Neural cell (in vitro differentiated cells): Measurements from ENCODE around the gene SDK1. TPM values are rescaled to one million over a fixed set of nuclear protein-coding genes. Genes with fewer than 3 reads are reported as not detected.

Source experiments
- H2AFZ ChIP-seq: fragments of 200-600, 300-800 bp; sonication (generic), shearing (Covaris generic); 2 replicates; pipeline ENCODE4 v1.6.0; 2014; ENCODE audit warnings: low read depth, mild to moderate bottlenecking, antibody characterized with exemption, low read length, moderate library complexity
- H3F3A ChIP-seq: fragments of 200-600 bp; shearing (Covaris generic); 2 replicates; pipeline ENCODE4 v1.6.1; 2016; ENCODE audit warnings: mild to moderate bottlenecking, moderate library complexity, mixed read lengths, antibody characterized with exemption, low read length; ENCODE audit not compliant: insufficient read depth, poor library complexity, severe bottlenecking
- H3K27ac ChIP-seq: fragments of 200-600, 300-800 bp; sonication (generic), shearing (Covaris generic); 2 replicates; pipeline ENCODE4 v1.5.1; 2014; ENCODE audit warnings: mild to moderate bottlenecking, low read length, moderate library complexity
- H3K27me3 ChIP-seq: fragments of 300-800, 200-600 bp; sonication (generic), shearing (Covaris generic); 2 replicates; pipeline ENCODE4 v1.6.0; 2014; ENCODE audit warnings: mild to moderate bottlenecking, low read depth, low read length, moderate library complexity; ENCODE audit not compliant: insufficient read depth
- H3K36me3 ChIP-seq: fragments of 300-800, 200-600 bp; sonication (generic), shearing (Covaris generic); 2 replicates; pipeline ENCODE4 v1.5.1; 2014; ENCODE audit warnings: mild to moderate bottlenecking, antibody characterized with exemption, low read length, moderate library complexity; ENCODE audit not compliant: insufficient read depth
- H3K4me2 ChIP-seq: fragments of 300-800, 200-600 bp; sonication (generic), shearing (Covaris generic); 2 replicates; pipeline ENCODE4 v1.6.0; 2014; ENCODE audit warnings: mild to moderate bottlenecking, low read length
- H3K4me3 ChIP-seq: fragments of 300-800, 200-600 bp; sonication (generic), shearing (Covaris generic); 2 replicates; pipeline ENCODE4 v1.5.1; 2014; ENCODE audit warnings: mild to moderate bottlenecking, low read length, moderate library complexity
- H3K79me2 ChIP-seq: fragments of 200-600 bp; shearing (Covaris generic); replicated peaks from 2 replicates; pipeline ENCODE4 v1.6.0; 2014; ENCODE audit warnings: mild to moderate bottlenecking, low read length, moderate library complexity; ENCODE audit not compliant: insufficient read depth
- H3K9ac ChIP-seq: fragments of 300-800, 200-600 bp; sonication (generic), shearing (Covaris generic); 2 replicates; pipeline ENCODE4 v1.6.1; 2016; ENCODE audit warnings: mild to moderate bottlenecking, low read length, mixed read lengths
- H3K9me2 ChIP-seq: fragments of 200-600 bp; shearing (Covaris generic); 2 replicates; pipeline ENCODE4 v1.6.1; 2016; ENCODE audit warnings: mild to moderate bottlenecking, low read length, mixed read lengths; ENCODE audit not compliant: insufficient read depth
- H3K9me3 ChIP-seq: fragments of 200-600, 300-800 bp; sonication (generic), shearing (Covaris generic); 2 replicates; pipeline ENCODE4 v1.6.1; 2016; ENCODE audit warnings: mild to moderate bottlenecking, mixed run types, low read length, moderate library complexity, mixed read lengths
- H4K20me1 ChIP-seq: fragments of 200-600 bp; shearing (Covaris generic); 2 replicates; pipeline ENCODE4 v1.6.1; 2016; ENCODE audit warnings: mild to moderate bottlenecking, mixed run types; ENCODE audit not compliant: insufficient read depth
- EP300 ChIP-seq: fragments of 450-650 bp; conservative IDR thresholded peaks from 2 replicates; pipeline ENCODE4 v1.6.1; 2014; ENCODE audit warnings: antibody characterized with exemption, mild to moderate bottlenecking, moderate library complexity; ENCODE audit not compliant: poor library complexity, severe bottlenecking
- EZH2 ChIP-seq: fragments of 200-600, 300-800 bp; shearing (Covaris generic), sonication (generic); IDR thresholded peaks from 2 replicates; pipeline ENCODE4 v1.6.1; 2014; ENCODE audit warnings: antibody characterized with exemption, low read length, borderline replicate concordance, mild to moderate bottlenecking; ENCODE audit not compliant: insufficient read depth, poor library complexity, severe bottlenecking
- MXI1 ChIP-seq: fragments of 450-650 bp; conservative IDR thresholded peaks from 2 replicates; pipeline ENCODE4 v1.6.1; 2014; ENCODE audit warnings: antibody characterized with exemption, mild to moderate bottlenecking; ENCODE audit not compliant: poor library complexity, severe bottlenecking
- POLR2AphosphoS5 ChIP-seq: IDR thresholded peaks from 2 replicates; pipeline ENCODE4 v1.6.1; 2012
- RAD21 ChIP-seq: fragments of 450-650 bp; conservative IDR thresholded peaks from 2 replicates; pipeline ENCODE4 v1.6.1; 2014; ENCODE audit warnings: antibody characterized with exemption, mild to moderate bottlenecking, moderate library complexity
- SMC3 ChIP-seq: fragments of 450-650 bp; conservative IDR thresholded peaks from 2 replicates; pipeline ENCODE4 v1.6.1; 2014; ENCODE audit warnings: antibody characterized with exemption, mild to moderate bottlenecking, moderate library complexity; ENCODE audit not compliant: poor library complexity
- TAF1 ChIP-seq: IDR thresholded peaks from 2 replicates; pipeline ENCODE4 v1.6.1; 2012; ENCODE audit warnings: low read depth
- polyA plus RNA-seq: library from polyadenylated mRNA; depleted of rRNA; stranded (reverse); fragments of >200 nt; gene quantifications from 2 replicates; pipeline ENCODE4 v1.2.3, GENCODE V29; 2014
- TF ChIP-seq, protein P1 (sequence below): fragments of 450-650 bp; IDR thresholded peaks from 2 replicates; pipeline ENCODE4 v1.5.1; 2014; ENCODE audit warnings: antibody characterized with exemption, mild to moderate bottlenecking, moderate library complexity; ENCODE audit not compliant: poor library complexity, severe bottlenecking
- TF ChIP-seq, protein P2 (sequence below): IDR thresholded peaks from 2 replicates; pipeline ENCODE4 v1.6.1; 2012; ENCODE audit warnings: borderline replicate concordance

SDK1 gene
- polyA plus RNA-seq, 1 donor from 2014 or later, result 2.7 TPM

DNA sequence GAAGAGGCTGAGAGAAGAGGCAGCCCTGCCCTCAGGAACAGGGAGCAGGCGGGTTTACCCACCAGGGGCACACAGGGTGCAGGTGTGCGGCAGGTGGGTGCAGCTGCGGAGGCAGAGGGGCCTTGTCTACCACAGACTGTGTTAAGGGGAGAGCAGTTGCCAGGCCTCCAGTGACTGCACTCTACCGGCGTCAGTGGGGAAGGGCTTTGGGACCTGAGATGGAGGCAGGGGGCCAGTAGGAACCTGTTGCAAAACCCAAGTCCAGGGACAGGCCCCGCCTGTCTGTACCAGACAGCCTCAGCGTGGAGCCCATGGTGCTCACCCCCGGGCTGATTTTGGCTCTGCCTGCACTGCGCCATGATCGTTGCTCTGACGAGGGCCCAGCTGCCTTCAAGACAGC lies 873.4 kb downstream of the SDK1 start:
- Histone ChIP-seq H3K9ac (no peak overlapping the region), H3K27ac (no peak overlapping the region), H3K9me3 (no peaks in the 10 kb centered on the region), H3K9me2 (no peaks in the 10 kb centered on the region), H2AFZ (no peak overlapping the region), H3K4me3 (no peak overlapping the region), H3K27me3 (no peaks in the 10 kb centered on the region), H3K4me2 (no peak overlapping the region), H3K36me3 (no peaks in the 10 kb centered on the region), H4K20me1 (no peaks in the 10 kb centered on the region), H3F3A (no peaks in the 10 kb centered on the region), H3K79me2 (no peaks in the 10 kb centered on the region)
- TF ChIP-seq RAD21 (no peak), EZH2 (no peak), EP300 (no peak), SMC3 (no peak), MXI1 (no peak)
- TF ChIP-seq, protein P1, sequence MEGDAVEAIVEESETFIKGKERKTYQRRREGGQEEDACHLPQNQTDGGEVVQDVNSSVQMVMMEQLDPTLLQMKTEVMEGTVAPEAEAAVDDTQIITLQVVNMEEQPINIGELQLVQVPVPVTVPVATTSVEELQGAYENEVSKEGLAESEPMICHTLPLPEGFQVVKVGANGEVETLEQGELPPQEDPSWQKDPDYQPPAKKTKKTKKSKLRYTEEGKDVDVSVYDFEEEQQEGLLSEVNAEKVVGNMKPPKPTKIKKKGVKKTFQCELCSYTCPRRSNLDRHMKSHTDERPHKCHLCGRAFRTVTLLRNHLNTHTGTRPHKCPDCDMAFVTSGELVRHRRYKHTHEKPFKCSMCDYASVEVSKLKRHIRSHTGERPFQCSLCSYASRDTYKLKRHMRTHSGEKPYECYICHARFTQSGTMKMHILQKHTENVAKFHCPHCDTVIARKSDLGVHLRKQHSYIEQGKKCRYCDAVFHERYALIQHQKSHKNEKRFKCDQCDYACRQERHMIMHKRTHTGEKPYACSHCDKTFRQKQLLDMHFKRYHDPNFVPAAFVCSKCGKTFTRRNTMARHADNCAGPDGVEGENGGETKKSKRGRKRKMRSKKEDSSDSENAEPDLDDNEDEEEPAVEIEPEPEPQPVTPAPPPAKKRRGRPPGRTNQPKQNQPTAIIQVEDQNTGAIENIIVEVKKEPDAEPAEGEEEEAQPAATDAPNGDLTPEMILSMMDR, result no peak

DNA sequence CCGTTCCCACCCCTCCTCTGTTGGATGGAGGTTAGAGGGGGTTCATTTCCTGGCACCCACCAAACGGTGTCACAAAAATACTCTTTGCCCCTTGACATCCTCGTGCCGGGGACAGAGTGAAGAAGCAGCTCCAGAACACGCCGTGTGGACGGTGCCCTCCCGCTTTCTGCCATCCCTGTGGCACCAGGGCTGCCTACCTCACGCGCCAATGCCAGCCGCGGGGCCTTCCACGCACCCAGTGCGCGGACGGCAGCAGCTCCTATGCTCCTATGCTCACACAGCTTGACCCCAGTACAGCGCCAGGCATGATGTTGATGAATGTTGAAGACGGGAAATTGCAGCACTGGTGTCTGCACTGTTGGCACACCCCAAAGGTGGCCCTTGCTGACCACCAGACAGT lies 873.8 kb downstream of the SDK1 start:
- Histone ChIP-seq H3K27me3 (no peaks in the 10 kb centered on the region), H3K4me3 (no peak overlapping the region), H3K4me2 (no peak overlapping the region), H3K9ac (no peak overlapping the region), H2AFZ (no peak overlapping the region), H3K27ac (no peak overlapping the region), H3K9me2 (no peaks in the 10 kb centered on the region), H3K9me3 (no peaks in the 10 kb centered on the region), H3F3A (no peaks in the 10 kb centered on the region), H3K36me3 (no peaks in the 10 kb centered on the region), H3K79me2 (no peaks in the 10 kb centered on the region), H4K20me1 (no peaks in the 10 kb centered on the region)
- TF ChIP-seq, protein P2, sequence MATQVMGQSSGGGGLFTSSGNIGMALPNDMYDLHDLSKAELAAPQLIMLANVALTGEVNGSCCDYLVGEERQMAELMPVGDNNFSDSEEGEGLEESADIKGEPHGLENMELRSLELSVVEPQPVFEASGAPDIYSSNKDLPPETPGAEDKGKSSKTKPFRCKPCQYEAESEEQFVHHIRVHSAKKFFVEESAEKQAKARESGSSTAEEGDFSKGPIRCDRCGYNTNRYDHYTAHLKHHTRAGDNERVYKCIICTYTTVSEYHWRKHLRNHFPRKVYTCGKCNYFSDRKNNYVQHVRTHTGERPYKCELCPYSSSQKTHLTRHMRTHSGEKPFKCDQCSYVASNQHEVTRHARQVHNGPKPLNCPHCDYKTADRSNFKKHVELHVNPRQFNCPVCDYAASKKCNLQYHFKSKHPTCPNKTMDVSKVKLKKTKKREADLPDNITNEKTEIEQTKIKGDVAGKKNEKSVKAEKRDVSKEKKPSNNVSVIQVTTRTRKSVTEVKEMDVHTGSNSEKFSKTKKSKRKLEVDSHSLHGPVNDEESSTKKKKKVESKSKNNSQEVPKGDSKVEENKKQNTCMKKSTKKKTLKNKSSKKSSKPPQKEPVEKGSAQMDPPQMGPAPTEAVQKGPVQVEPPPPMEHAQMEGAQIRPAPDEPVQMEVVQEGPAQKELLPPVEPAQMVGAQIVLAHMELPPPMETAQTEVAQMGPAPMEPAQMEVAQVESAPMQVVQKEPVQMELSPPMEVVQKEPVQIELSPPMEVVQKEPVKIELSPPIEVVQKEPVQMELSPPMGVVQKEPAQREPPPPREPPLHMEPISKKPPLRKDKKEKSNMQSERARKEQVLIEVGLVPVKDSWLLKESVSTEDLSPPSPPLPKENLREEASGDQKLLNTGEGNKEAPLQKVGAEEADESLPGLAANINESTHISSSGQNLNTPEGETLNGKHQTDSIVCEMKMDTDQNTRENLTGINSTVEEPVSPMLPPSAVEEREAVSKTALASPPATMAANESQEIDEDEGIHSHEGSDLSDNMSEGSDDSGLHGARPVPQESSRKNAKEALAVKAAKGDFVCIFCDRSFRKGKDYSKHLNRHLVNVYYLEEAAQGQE, result no peak
- no peak for TF ChIP-seq EP300
- TF ChIP-seq EZH2, result no peak
- no peak for TF ChIP-seq RAD21
- TF ChIP-seq MXI1, result no peak
- no peak for TF ChIP-seq TAF1
- no peak for TF ChIP-seq POLR2AphosphoS5
- TF ChIP-seq, protein P1, result no peak
- no peak for TF ChIP-seq SMC3
